Measurements from ENCODE around the gene CAPN10.
"Not testable (repeated sequence)": the region's sequence is repeated elsewhere in the genome, so short reads cannot be mapped to it uniquely, and the experiment has no call there.

Gene CAPN10

GRCh38 chr2:240586198-240586918, at the start of gene CAPN10:
Gene CAPN10 (plus strand): TSS chr2:240586734. CDS start chr2:240586912, 178 bp downstream.
- peak; percentile 82 for DNase-seq

GRCh38 chr2:240538031-240538780, 48.3 kb upstream of the CAPN10 start:
- DNase-seq, result no peak

GRCh38 chr2:240539101-240539500, 47.4 kb upstream of the CAPN10 start:
- DNase-seq, result not testable (repeated sequence)

GRCh38 chr2:240539906-240540305, 46.6 kb upstream of the CAPN10 start:
- DNase-seq, result no peak

GRCh38 chr2:240551288-240551687, 35.2 kb upstream of the CAPN10 start:
- DNase-seq, result no peak

GRCh38 chr2:240551811-240552210, 34.7 kb upstream of the CAPN10 start:
- DNase-seq, result no peak

GRCh38 chr2:240553956-240554480, 32.5 kb upstream of the CAPN10 start:
- DNase-seq, result no peak

- DNase-seq, result no peak
These were observed 31.6 kb upstream of the CAPN10 start for GRCh38 chr2:240554767-240555493.

GRCh38 chr2:240555541-240556250, 30.8 kb upstream of the CAPN10 start:
- no peak for DNase-seq

GRCh38 chr2:240556553-240557100, 29.9 kb upstream of the CAPN10 start:
- DNase-seq, result no peak

GRCh38 chr2:240557101-240557751, 29.3 kb upstream of the CAPN10 start:
- DNase-seq, result no peak

- DNase-seq, result no peak
These were observed 28.7 kb upstream of the CAPN10 start, which contains the start of gene ANKMY1 for GRCh38 chr2:240557808-240558207. Gene ANKMY1 (minus strand): TSS chr2:240557988. CDS start chr2:240557335, 653 bp downstream.

GRCh38 chr2:240558236-240558761, 28.2 kb upstream of the CAPN10 start:
- DNase-seq, result no peak

- no peak for DNase-seq
These were observed 27.2 kb upstream of the CAPN10 start for GRCh38 chr2:240559286-240559685.

- peak; percentile 39 for DNase-seq
These were observed 26.5 kb upstream of the CAPN10 start, which contains the start of gene DUSP28 for GRCh38 chr2:240560084-240560479. Gene DUSP28 (plus strand): TSS chr2:240560357. CDS start chr2:240560685, 328 bp downstream.

- DNase-seq, result peak; percentile 93
These were observed 25.8 kb upstream of the CAPN10 start for GRCh38 chr2:240560480-240561324.

- no peak for DNase-seq
These were observed 25.1 kb upstream of the CAPN10 start for GRCh38 chr2:240561325-240561971.

- DNase-seq, result not testable (repeated sequence)
These were observed 23.3 kb upstream of the CAPN10 start for GRCh38 chr2:240563231-240563630.

- no peak for DNase-seq
These were observed 22.5 kb upstream of the CAPN10 start for GRCh38 chr2:240563951-240564560.
